A549 treated with Mapracorat at 1 μM for 4 hours (cell line): ENCODE results near the gene PLD2. TPM values are rescaled to one million over a fixed set of nuclear protein-coding genes. Genes with fewer than 3 reads are reported as not detected.

Experiments
- total RNA-seq: library from RNA; stranded (reverse); fragments of 200-300 nt; extraction: Qiagen RNA extraction; gene quantifications from 5 replicates; pipeline ENCODE4 v1.2.3, GENCODE V29; 2022

PLD2 gene, protein sequence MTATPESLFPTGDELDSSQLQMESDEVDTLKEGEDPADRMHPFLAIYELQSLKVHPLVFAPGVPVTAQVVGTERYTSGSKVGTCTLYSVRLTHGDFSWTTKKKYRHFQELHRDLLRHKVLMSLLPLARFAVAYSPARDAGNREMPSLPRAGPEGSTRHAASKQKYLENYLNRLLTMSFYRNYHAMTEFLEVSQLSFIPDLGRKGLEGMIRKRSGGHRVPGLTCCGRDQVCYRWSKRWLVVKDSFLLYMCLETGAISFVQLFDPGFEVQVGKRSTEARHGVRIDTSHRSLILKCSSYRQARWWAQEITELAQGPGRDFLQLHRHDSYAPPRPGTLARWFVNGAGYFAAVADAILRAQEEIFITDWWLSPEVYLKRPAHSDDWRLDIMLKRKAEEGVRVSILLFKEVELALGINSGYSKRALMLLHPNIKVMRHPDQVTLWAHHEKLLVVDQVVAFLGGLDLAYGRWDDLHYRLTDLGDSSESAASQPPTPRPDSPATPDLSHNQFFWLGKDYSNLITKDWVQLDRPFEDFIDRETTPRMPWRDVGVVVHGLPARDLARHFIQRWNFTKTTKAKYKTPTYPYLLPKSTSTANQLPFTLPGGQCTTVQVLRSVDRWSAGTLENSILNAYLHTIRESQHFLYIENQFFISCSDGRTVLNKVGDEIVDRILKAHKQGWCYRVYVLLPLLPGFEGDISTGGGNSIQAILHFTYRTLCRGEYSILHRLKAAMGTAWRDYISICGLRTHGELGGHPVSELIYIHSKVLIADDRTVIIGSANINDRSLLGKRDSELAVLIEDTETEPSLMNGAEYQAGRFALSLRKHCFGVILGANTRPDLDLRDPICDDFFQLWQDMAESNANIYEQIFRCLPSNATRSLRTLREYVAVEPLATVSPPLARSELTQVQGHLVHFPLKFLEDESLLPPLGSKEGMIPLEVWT
- total RNA-seq = 21.4 to 28.4 TPM (median 23.8 TPM) in 5 replicates

DNA sequence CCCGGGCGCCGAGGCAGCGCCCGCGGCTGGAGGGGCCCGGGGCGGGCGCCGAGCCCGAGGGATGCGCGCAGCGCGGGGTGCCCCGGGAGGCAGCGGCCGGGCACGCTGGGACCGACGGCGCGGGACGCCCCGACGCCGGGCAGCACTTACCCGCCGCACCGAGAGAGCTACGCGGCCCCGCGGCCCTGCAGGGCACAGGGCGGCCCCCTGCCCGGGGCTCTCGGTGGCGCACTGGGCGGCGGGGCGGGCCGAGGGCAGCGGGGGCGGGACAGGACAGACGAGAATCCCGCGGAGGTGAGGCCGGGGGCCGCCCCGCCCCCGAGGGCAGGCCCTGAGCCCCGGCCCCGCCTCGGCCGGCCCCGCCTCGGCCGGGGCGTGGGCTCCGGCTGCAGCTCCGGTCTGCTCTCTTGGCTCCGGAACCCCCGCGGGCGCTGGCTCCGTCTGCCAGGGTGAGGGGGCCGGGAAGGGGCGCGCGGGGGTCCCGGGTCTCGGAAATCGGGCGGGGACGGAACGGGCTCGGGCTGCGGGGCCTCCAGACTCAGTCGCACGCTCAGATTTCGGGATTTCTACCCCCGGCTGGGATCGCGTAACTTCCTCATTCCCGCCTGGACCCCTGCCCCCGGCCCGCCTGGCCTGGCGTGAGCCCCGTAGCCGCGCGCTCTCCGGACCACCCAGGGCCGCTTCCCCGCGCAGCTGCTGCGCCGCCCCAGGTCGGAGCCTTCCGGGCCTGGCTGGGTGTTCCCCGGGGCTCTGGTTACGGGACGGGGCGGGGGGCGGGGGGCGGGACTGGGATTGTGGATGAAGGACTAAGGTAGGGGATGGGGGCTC lies at the start of gene PLD2:
Gene PLD2, plus strand, starts transcription at position 376 of the 828 bp plus-strand sequence. CDS start 621 bp downstream, outside the sequence.

DNA sequence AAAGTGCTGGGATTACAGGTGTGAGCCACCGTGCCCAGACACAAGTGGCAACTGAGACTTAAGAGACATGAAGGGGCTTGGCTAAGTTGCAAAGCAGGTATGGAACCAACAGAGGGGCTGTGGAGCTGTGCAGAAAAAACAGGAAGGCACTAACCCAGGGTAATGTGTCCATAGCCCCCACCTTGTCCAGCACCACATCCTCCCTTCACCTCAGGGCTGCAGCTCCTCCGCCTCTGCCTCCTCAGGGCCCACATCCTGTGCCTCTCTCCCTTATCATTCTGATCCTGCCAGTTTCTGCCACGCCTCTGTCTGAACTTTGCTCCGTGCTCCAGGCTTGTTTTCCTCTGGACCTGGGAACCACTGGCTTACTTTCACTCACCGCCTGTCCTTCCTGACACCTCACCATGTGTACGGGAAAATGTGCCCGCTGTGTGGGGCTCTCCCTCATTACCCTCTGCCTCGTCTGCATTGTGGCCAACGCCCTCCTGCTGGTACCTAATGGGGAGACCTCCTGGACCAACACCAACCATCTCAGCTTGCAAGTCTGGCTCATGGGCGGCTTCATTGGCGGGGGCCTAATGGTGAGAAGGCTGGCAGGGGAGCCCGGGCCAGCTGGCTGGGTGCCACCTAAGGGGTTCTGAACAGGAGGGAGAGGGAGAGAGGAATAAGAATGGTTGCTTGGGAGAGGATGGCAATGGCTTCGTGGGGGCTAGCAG lies 35.3 kb upstream of the PLD2 start, which contains the start of gene TM4SF5:
Gene TM4SF5, plus strand, starts transcription at position 368 of the 716 bp plus-strand sequence. Its CDS starts 37 bp downstream, at position 405.

DNA sequence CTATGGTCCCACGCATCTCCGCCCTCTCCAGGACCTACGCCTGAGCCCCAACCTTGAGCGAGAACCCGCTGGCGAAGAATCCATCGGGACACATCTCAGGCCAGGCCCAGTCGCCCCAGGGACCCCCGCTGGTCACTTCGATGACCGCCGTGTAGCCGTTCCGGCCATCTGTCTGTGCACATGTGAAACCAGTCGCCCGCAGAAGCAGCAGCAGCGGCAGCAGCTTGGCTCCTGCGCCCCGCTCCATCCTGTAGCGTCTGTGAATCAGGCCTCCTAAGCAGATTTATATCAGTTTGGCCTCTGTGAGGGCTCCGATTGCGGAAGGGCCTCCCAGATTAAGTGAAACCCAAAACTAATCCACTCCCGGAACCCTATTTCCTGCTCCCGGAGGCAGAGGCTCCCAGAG lies 20.8 kb upstream of the PLD2 start, which contains the start of gene VMO1:
Gene VMO1, minus strand, starts transcription at position 259 of the 406 bp plus-strand sequence. Its CDS starts 12 bp downstream, at position 247.

DNA sequence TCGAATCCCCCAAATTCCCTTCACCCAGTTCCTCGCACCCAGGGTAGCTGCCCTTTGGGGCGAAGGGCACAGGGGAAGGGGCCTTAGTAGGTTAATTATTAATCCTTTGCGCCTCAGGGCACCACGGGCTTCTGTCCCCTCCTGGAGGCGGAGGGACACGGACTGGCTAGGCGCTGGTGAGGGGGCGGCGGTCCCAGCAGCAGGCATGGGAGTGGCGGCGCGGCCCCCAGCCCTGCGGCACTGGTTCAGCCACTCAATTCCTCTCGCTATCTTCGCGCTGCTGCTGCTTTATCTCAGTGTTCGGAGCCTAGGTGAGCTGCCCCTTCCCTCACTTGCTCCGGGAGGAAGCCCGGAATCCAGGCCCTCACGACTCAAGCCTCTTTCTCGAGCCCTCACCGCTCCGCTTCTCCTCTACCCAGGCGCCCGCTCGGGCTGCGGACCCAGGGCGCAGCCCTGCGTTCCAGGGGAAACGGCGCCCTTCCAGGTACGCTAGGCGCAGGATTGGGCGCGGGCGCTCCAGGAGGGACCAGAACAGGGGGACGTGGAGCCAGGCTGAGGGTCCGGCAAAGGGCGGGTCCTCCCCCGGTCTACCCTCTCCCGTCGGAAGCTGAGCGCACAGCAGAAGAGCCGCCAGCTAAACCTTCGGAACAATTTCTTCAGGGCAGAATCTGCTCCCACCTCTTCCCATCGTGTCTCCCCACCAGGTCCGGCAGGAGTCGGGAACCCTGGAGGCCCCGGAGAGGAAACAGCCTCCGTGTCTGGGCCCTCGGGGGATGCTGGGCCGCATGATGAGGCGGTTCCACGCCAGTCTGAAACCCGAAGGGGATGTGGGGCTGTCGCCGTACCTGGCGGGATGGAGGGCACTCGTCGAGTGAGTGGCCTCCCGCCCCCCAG lies 17.9 kb upstream of the PLD2 start, which contains the start of gene GLTPD2:
Gene GLTPD2, plus strand, starts transcription at position 158 of the 894 bp plus-strand sequence. Its CDS starts 48 bp downstream, at position 206.

DNA sequence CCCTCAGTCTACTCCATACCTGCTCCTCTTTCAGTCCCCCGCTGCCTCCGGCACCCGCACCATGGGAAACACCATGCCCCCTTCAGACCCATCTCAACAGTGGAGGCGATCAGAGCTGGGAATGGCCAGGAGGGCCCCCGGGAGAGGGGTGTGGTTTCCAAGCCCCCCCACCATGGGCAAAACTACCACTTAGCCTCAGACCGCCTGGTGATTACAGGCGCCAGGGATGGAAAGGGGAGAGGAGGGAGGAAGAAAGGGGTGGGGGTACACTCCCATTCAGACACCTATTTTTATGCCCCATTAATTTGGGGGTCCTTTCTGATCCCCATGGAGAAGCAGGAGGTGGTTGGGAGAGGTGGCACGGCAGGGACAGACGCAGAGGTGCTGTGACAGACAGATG lies 4.7 kb upstream of the PLD2 start, which contains the start of gene C17orf114:
Gene C17orf114, minus strand, starts transcription at position 101 of the 400 bp plus-strand sequence.

DNA sequence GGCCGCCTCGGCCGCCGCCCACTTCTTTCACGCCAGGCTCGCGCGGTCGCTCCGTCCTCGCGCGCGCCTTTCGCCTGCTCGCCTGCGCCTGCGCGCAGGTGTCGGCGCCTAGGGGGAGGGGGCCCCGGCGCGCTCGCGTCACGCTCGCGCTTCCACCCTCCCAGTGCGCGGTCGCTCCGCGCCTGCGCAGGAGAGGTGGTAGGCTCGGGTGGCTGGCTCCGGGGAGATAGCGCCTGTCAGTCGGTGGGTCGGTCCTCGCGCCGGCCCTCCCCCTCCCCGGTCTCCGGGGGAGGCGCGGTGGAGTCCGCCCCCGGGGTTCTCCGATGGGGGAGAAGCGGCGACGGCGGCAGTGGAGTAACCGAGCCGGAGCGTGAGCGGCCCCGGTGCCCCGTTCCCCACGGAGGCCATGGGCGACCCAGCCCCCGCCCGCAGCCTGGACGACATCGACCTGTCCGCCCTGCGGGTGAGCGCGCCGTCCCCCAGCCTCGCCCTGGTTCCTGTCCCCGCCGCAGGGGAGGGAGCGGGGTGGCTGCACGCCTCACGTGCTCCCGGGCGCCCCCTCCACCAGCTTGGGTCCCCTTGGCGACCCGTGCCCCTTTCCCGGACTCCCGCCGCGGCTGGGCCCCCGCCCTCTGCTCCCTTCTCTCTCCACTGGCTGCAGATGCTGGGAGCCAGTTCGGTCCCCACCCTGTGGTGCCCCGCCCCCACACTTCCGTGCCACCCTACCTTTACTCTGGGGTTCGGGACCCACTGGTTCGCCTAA lies 26.4 kb downstream of the PLD2 start, which contains the start of gene MINK1:
Gene MINK1, plus strand, starts transcription at position 163 of the 763 bp plus-strand sequence. Its CDS starts 244 bp downstream, at position 407.

Other genes with a start within 250 kb of the PLD2 start
- gene GGT6, start 246.6 kb upstream of the PLD2 start, total RNA-seq = not detected in 5 replicates
- gene SMTNL2, start 222.6 kb upstream of the PLD2 start, total RNA-seq = 0.15 to 0.97 TPM (median 0.36 TPM) in 5 replicates
- 0.10 to 0.28 TPM (median 0.14 TPM) in 4 of 5 replicates, not detected in the other for gene ALOX15, start 165.5 kb upstream of the PLD2 start, total RNA-seq
- 57.8 to 78.2 TPM (median 70.6 TPM) in 5 replicates for gene PELP1, start 103.0 kb upstream of the PLD2 start, total RNA-seq
- 47.6 to 69.4 TPM (median 56.5 TPM) in 5 replicates for gene ARRB2, start 96.5 kb upstream of the PLD2 start, total RNA-seq
- 39.8 to 43.6 TPM (median 40.8 TPM) in 5 replicates for gene MED11, start 75.7 kb upstream of the PLD2 start, total RNA-seq
- 0.24 to 0.69 TPM (median 0.32 TPM) in 5 replicates for gene ZMYND15, start 67.3 kb upstream of the PLD2 start, total RNA-seq
- gene CXCL16, start 67.2 kb upstream of the PLD2 start, total RNA-seq = 15.4 to 20.3 TPM (median 16.8 TPM) in 5 replicates
- gene TM4SF5, start 35.3 kb upstream of the PLD2 start, total RNA-seq = 0.50 to 1.3 TPM (median 0.73 TPM) in 5 replicates
- 0.68 to 1.6 TPM (median 0.81 TPM) in 5 replicates for gene VMO1, start 20.8 kb upstream of the PLD2 start, total RNA-seq
- not detected in 5 replicates for gene GLTPD2, start 18.2 kb upstream of the PLD2 start, total RNA-seq
- gene PSMB6, start 11.0 kb upstream of the PLD2 start, total RNA-seq = 471 to 505 TPM (median 471 TPM) in 5 replicates
- 44.8 to 62.1 TPM (median 56.2 TPM) in 5 replicates for gene MINK1, start 26.2 kb downstream of the PLD2 start, total RNA-seq
- gene C17orf107, start 92.4 kb downstream of the PLD2 start, total RNA-seq = 0.16 to 0.48 TPM (median 0.28 TPM) in 5 replicates
- gene CHRNE, start 95.9 kb downstream of the PLD2 start, total RNA-seq = 0.10 TPM in 1 of 5 replicates, not detected in the others
- not detected in 5 replicates for gene GP1BA, start 125.1 kb downstream of the PLD2 start, total RNA-seq
- 52.9 to 74.2 TPM (median 68.7 TPM) in 5 replicates for gene SLC25A11, start 132.9 kb downstream of the PLD2 start, total RNA-seq
- 98.8 to 148 TPM (median 117 TPM) in 5 replicates for gene RNF167, start 133.1 kb downstream of the PLD2 start, total RNA-seq
- 2,509 to 3,080 TPM (median 2,785 TPM) in 5 replicates for gene PFN1, start 141.4 kb downstream of the PLD2 start, total RNA-seq
- gene ENO3, start 144.0 kb downstream of the PLD2 start, total RNA-seq = 45.6 to 55.1 TPM (median 48.1 TPM) in 5 replicates
- 70.3 to 89.6 TPM (median 73.0 TPM) in 5 replicates for gene SPAG7, start 160.7 kb downstream of the PLD2 start, total RNA-seq
- 28.9 to 41.2 TPM (median 34.3 TPM) in 5 replicates for gene CAMTA2, start 180.5 kb downstream of the PLD2 start, total RNA-seq
- gene INCA1, start 190.4 kb downstream of the PLD2 start, total RNA-seq = 1.7 to 1.9 TPM (median 1.8 TPM) in 5 replicates
- gene KIF1C, start 190.8 kb downstream of the PLD2 start, total RNA-seq = 107 to 129 TPM (median 121 TPM) in 5 replicates
- gene SLC52A1, start 228.3 kb downstream of the PLD2 start, total RNA-seq = 0.42 to 0.97 TPM (median 0.76 TPM) in 5 replicates